ENCODE data around the gene SASS6. TPM values are rescaled to one million over a fixed set of nuclear protein-coding genes. Genes with fewer than 3 reads are reported as not detected.

SASS6 gene
- polyA plus RNA-seq, 1 donor (not counting 4 experiments of a cell fraction or from before 2014, with no cell fraction given): 2.5 TPM

GRCh38 chr1:100151679-100152078 lies 18.9 kb upstream of the SASS6 start:
- no peak for FAIRE-seq
- dilution Hi-C loops (cut with MboI; ENCODE audit: extremely low pct_ligation_motif_present, low sequenced_read_pairs): no loop called here

GRCh38 chr1:100147875-100148274 lies 15.1 kb upstream of the SASS6 start:
- H3K9me3 ChIP-seq (ENCODE audit: control insufficient read depth, low read depth, low read length): no peaks in the 10 kb centered on the region
- no peak overlapping the region for H3K4me2 ChIP-seq (ENCODE audit: control insufficient read depth, extremely low read depth, insufficient read depth, low read depth, low read length)
- no peak overlapping the region for H3K27ac ChIP-seq (ENCODE audit: control insufficient read depth, insufficient read depth, low read length)
- dilution Hi-C loops (cut with MboI; ENCODE audit: extremely low pct_ligation_motif_present, low sequenced_read_pairs): no loop called here
- no peak overlapping the region for H3K4me3 ChIP-seq (ENCODE audit: control insufficient read depth in 2 of 3, extremely low read depth in 1 of 3, insufficient read depth in 2 of 3, low read depth in 1 of 3, low read length in 3 of 3)
- H2AFZ ChIP-seq (ENCODE audit: control insufficient read depth, low read length): no peak overlapping the region
- H3K4me1 ChIP-seq (ENCODE audit: control insufficient read depth, extremely low read depth, insufficient read depth, low read length): no peaks in the 10 kb centered on the region
- H3K36me3 ChIP-seq (ENCODE audit: control insufficient read depth in 2 of 2, extremely low read depth in 1 of 2, insufficient read depth in 2 of 2, low read length in 2 of 2): peaks cover 5 to 15% of the 10 kb centered on the region in 2 experiments
- TF ChIP-seq EZH2 (IDR thresholded peaks at IDR 0.05; ENCODE audit: low read length) (no peak), CTCF (optimal IDR thresholded peaks at IDR 0.05 in 1 of 3, IDR thresholded peaks at IDR 0.05 in 1 of 3, conservative IDR thresholded peaks at IDR 0.05 in 1 of 3; ENCODE audit: extremely low read depth in 1 of 3, insufficient read depth in 2 of 3, low read length in 3 of 3) (no peak)
- FAIRE-seq: no peak
- no peak overlapping the region for H3K9ac ChIP-seq (ENCODE audit: control insufficient read depth, extremely low read depth, insufficient read depth, low read length)
- H3K27me3 ChIP-seq (ENCODE audit: control insufficient read depth, extremely low read depth, insufficient read depth, low read length): no peaks in the 10 kb centered on the region
- DNase-seq (ENCODE audit: low read depth, low spot score): no peak
- H3K79me2 ChIP-seq (ENCODE audit: control insufficient read depth, insufficient read depth, low read length): no peaks in the 10 kb centered on the region
- H4K20me1 ChIP-seq (ENCODE audit: control insufficient read depth, extremely low read depth, insufficient read depth, low read length): no peaks in the 10 kb centered on the region
- no peaks in the 10 kb centered on the region for H3K9me1 ChIP-seq (ENCODE audit: control insufficient read depth, extremely low read depth, insufficient read depth, low read length)

More at GRCh38 chr1:100151679-100152078, 18.9 kb upstream of the SASS6 start:
- no peak for TF ChIP-seq CTCF (optimal IDR thresholded peaks at IDR 0.05 in 1 of 3, IDR thresholded peaks at IDR 0.05 in 1 of 3, conservative IDR thresholded peaks at IDR 0.05 in 1 of 3; ENCODE audit: extremely low read depth in 1 of 3, insufficient read depth in 2 of 3, low read length in 3 of 3)
- no peak for DNase-seq (ENCODE audit: low read depth, low spot score)
- Histone ChIP-seq H3K9me3 (ENCODE audit: control insufficient read depth, low read depth, low read length) (no peaks in the 10 kb centered on the region), H3K9ac (ENCODE audit: control insufficient read depth, extremely low read depth, insufficient read depth, low read length) (no peak overlapping the region), H4K20me1 (ENCODE audit: control insufficient read depth, extremely low read depth, insufficient read depth, low read length) (no peaks in the 10 kb centered on the region), H3K9me1 (ENCODE audit: control insufficient read depth, extremely low read depth, insufficient read depth, low read length) (no peaks in the 10 kb centered on the region), H3K27ac (ENCODE audit: control insufficient read depth, insufficient read depth, low read length) (no peak overlapping the region), H3K4me2 (ENCODE audit: control insufficient read depth, extremely low read depth, insufficient read depth, low read depth, low read length) (no peak overlapping the region), H3K79me2 (ENCODE audit: control insufficient read depth, insufficient read depth, low read length) (no peaks in the 10 kb centered on the region), H3K27me3 (ENCODE audit: control insufficient read depth, extremely low read depth, insufficient read depth, low read length) (no peaks in the 10 kb centered on the region), H3K36me3 (ENCODE audit: control insufficient read depth in 2 of 2, extremely low read depth in 1 of 2, insufficient read depth in 2 of 2, low read length in 2 of 2) (peaks cover 0 to 2% of the 10 kb centered on the region in 2 experiments), H3K4me3 (ENCODE audit: control insufficient read depth in 2 of 3, extremely low read depth in 1 of 3, insufficient read depth in 2 of 3, low read depth in 1 of 3, low read length in 3 of 3) (no peak overlapping the region), H3K4me1 (ENCODE audit: control insufficient read depth, extremely low read depth, insufficient read depth, low read length) (no peaks in the 10 kb centered on the region), H2AFZ (ENCODE audit: control insufficient read depth, low read length) (no peak overlapping the region)

Measured in keratinocyte (primary cell).